GM23338 (cell line): Measurements from ENCODE around the gene GPR85. TPM values are rescaled to one million over a fixed set of nuclear protein-coding genes. Genes with fewer than 3 reads are reported as not detected.

Source experiments
- ATAC-seq: fragments of 200-7000 bp; cut with Tn5 transposase; 3 replicates; pipeline ENCODE4 v1.9.1; 2020
- DNase-seq: peaks from one replicate; pipeline ENCODE4 v3.0.0-alpha.2; 2015; ENCODE audit warnings: low spot score
- H2AFZ ChIP-seq: fragments of 200-600 bp; sonication (generic); 2 replicates; pipeline ENCODE4 v1.8.0; 2016; ENCODE audit warnings: antibody characterized with exemption, mild to moderate bottlenecking, moderate library complexity
- H3F3A ChIP-seq: fragments of 200-600 bp; sonication (generic); replicated peaks from 2 replicates; pipeline ENCODE4 v1.8.0; 2017; ENCODE audit warnings: antibody characterized with exemption, mixed run types, low read depth
- H3K27ac ChIP-seq: fragments of 200-600 bp; sonication (generic); 2 replicates; pipeline ENCODE4 v1.6.1; 2016; ENCODE audit warnings: low read depth
- H3K27me3 ChIP-seq: fragments of 200-600 bp; sonication (generic); 2 replicates; pipeline ENCODE4 v1.8.0; 2016; ENCODE audit warnings: mild to moderate bottlenecking, mixed run types, moderate library complexity; ENCODE audit not compliant: insufficient read depth
- H3K36me3 ChIP-seq: fragments of 200-600 bp; sonication (generic); 2 replicates; pipeline ENCODE4 v1.8.0; 2016; ENCODE audit warnings: mild to moderate bottlenecking; ENCODE audit not compliant: insufficient read depth
- H3K4me1 ChIP-seq: fragments of 200-600 bp; sonication (generic); 2 replicates; pipeline ENCODE4 v1.8.0; 2016; ENCODE audit warnings: mild to moderate bottlenecking, moderate library complexity; ENCODE audit not compliant: insufficient read depth
- H3K4me2 ChIP-seq: fragments of 200-600 bp; sonication (generic); 2 replicates; pipeline ENCODE4 v1.7.1; 2017; ENCODE audit warnings: mixed run types
- H3K4me3 ChIP-seq: fragments of 200-600 bp; sonication (generic); 2 replicates; pipeline ENCODE4 v1.6.1; 2016; ENCODE audit warnings: mixed run types
- H3K79me2 ChIP-seq: fragments of 200-600 bp; sonication (generic); replicated peaks from 2 replicates; pipeline ENCODE4 v1.8.0; 2017; ENCODE audit warnings: mild to moderate bottlenecking; ENCODE audit not compliant: insufficient read depth
- H3K9me2 ChIP-seq: fragments of 200-600 bp; sonication (generic); 2 replicates; pipeline ENCODE4 v1.8.0; 2017; ENCODE audit not compliant: insufficient read depth
- H4K20me1 ChIP-seq: fragments of 200-600 bp; sonication (generic); replicated peaks from 2 replicates; pipeline ENCODE4 v1.8.0; 2017; ENCODE audit warnings: mild to moderate bottlenecking; ENCODE audit not compliant: insufficient read depth
- H3K27ac Mint-ChIP-seq: 2 replicates; pipeline ENCODE4 v1.8.0; 2020; ENCODE audit warnings: inconsistent platforms, mild to moderate bottlenecking, moderate library complexity, mixed read lengths
- H3K27me3 Mint-ChIP-seq: 3 replicates; pipeline ENCODE4 v1.8.0; 2022; ENCODE audit warnings: low read depth, mild to moderate bottlenecking, moderate library complexity, mixed read lengths, inconsistent platforms; ENCODE audit not compliant: insufficient read depth, poor library complexity
- H3K36me3 Mint-ChIP-seq: 3 replicates; pipeline ENCODE4 v1.8.0; 2021; ENCODE audit warnings: low read depth, mild to moderate bottlenecking, inconsistent platforms, moderate library complexity, mixed read lengths
- H3K4me1 Mint-ChIP-seq: 3 replicates; pipeline ENCODE4 v1.8.0; 2020; ENCODE audit warnings: mild to moderate bottlenecking, inconsistent platforms, mixed read lengths
- H3K4me3 Mint-ChIP-seq: 3 replicates; pipeline ENCODE4 v1.8.0; 2021; ENCODE audit warnings: moderate library complexity, mild to moderate bottlenecking, inconsistent platforms, mixed read lengths
- H3K9me3 Mint-ChIP-seq: 3 replicates; pipeline ENCODE4 v1.8.0; 2020; ENCODE audit warnings: moderate library complexity, mild to moderate bottlenecking, inconsistent platforms, mixed read lengths
- CREB1 ChIP-seq: fragments of 250-450 bp; sonication (Bioruptor Pico); IDR thresholded peaks from 2 replicates; pipeline ENCODE4 v1.5.0; 2020; ENCODE audit warnings: low read depth, mild to moderate bottlenecking, moderate library complexity
- EZH2 ChIP-seq: fragments of 200-600 bp; sonication (generic); IDR thresholded peaks from one replicate; pipeline ENCODE4 v1.8.0; 2017; ENCODE audit warnings: antibody characterized with exemption, mild to moderate bottlenecking, low read depth; ENCODE audit not compliant: unreplicated experiment
- JUNB ChIP-seq: IDR thresholded peaks from one replicate; pipeline ENCODE4 v1.6.1; 2016; ENCODE audit warnings: antibody characterized with exemption; ENCODE audit not compliant: unreplicated experiment
- NANOG ChIP-seq: IDR thresholded peaks from 2 replicates; pipeline ENCODE4 v1.6.1; 2016; ENCODE audit warnings: antibody characterized with exemption, borderline replicate concordance
- STAT1 ChIP-seq: IDR thresholded peaks from one replicate; pipeline ENCODE4 v1.6.1; 2016; ENCODE audit warnings: antibody characterized with exemption; ENCODE audit not compliant: unreplicated experiment
- ZNF331 ChIP-seq: fragments of 250-450 bp; sonication (Bioruptor Pico); IDR thresholded peaks from 2 replicates; pipeline ENCODE4 v1.5.0; 2020; ENCODE audit warnings: low read depth, mild to moderate bottlenecking, moderate library complexity
- polyA plus RNA-seq: library from polyadenylated mRNA; unstranded; fragments of >200 nt; fragmentation: Nextera tagmentation; extraction: Ambion mirVana; gene quantifications from 2 replicates; pipeline ENCODE4 v1.2.1, GENCODE V29; 2016
- total RNA-seq: library from RNA; depleted of rRNA; stranded (reverse); fragments of >200 nt; shearing (Covaris generic); gene quantifications from 2 replicates; pipeline ENCODE4 v1.2.3, GENCODE V29; 2014
- TF ChIP-seq, protein P1 (sequence below): IDR thresholded peaks from one replicate; pipeline ENCODE4 v1.6.1; 2018; ENCODE audit warnings: antibody characterized with exemption; ENCODE audit not compliant: unreplicated experiment
- TF ChIP-seq, protein P2 (sequence below), 2 experiments: fragments of 200-600 bp in 1 of 2; sonication (generic) in 1 of 2; conservative IDR thresholded peaks; 2 replicates each; pipeline versions ENCODE4 v1.5.1 to v1.6.1; 2016 to 2017; ENCODE audit warnings: antibody characterized with exemption in 2 of 2, low read depth in 2 of 2, mild to moderate bottlenecking in 2 of 2, moderate library complexity in 1 of 2
- TF ChIP-seq, protein P3 (sequence below): fragments of 250-450 bp; sonication (Bioruptor Pico); IDR thresholded peaks from 2 replicates; pipeline ENCODE4 v1.5.0; 2020; ENCODE audit warnings: mild to moderate bottlenecking, moderate library complexity
- TF ChIP-seq, protein P4 (sequence below): IDR thresholded peaks from 2 replicates; pipeline ENCODE4 v1.6.1; 2016; ENCODE audit warnings: antibody characterized with exemption

Gene GPR85
- total and polyA plus RNA-seq, 2 experiments from 2014 or later, result 0.16 to 0.35 TPM

DNA sequence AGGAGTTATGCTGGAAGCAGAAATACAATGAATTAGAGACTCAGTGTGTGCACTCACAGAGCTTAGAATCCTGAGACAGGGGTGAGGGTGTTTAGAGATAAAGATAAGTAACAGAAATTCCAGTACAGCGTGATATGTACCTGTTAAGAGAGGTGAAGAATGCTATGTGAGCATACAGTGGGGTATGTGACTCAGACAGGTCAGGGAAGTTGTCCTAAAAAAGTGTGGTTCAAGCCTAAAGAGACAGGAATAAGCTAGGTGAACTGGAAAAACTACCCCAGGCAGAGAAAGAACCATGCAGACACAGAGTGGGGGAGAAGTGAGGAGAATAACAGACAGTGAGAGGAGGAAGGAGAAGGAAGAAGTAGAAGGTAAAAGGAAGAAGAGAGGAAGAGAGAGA, 23.1 kb upstream of the GPR85 start (continued):
- TF ChIP-seq CREB1 (CRISPR knock-in tag) (no peak), JUNB (no peak), ZNF331 (CRISPR knock-in tag) (no peak)
- TF ChIP-seq, protein P1, sequence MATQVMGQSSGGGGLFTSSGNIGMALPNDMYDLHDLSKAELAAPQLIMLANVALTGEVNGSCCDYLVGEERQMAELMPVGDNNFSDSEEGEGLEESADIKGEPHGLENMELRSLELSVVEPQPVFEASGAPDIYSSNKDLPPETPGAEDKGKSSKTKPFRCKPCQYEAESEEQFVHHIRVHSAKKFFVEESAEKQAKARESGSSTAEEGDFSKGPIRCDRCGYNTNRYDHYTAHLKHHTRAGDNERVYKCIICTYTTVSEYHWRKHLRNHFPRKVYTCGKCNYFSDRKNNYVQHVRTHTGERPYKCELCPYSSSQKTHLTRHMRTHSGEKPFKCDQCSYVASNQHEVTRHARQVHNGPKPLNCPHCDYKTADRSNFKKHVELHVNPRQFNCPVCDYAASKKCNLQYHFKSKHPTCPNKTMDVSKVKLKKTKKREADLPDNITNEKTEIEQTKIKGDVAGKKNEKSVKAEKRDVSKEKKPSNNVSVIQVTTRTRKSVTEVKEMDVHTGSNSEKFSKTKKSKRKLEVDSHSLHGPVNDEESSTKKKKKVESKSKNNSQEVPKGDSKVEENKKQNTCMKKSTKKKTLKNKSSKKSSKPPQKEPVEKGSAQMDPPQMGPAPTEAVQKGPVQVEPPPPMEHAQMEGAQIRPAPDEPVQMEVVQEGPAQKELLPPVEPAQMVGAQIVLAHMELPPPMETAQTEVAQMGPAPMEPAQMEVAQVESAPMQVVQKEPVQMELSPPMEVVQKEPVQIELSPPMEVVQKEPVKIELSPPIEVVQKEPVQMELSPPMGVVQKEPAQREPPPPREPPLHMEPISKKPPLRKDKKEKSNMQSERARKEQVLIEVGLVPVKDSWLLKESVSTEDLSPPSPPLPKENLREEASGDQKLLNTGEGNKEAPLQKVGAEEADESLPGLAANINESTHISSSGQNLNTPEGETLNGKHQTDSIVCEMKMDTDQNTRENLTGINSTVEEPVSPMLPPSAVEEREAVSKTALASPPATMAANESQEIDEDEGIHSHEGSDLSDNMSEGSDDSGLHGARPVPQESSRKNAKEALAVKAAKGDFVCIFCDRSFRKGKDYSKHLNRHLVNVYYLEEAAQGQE, result no peak

DNA sequence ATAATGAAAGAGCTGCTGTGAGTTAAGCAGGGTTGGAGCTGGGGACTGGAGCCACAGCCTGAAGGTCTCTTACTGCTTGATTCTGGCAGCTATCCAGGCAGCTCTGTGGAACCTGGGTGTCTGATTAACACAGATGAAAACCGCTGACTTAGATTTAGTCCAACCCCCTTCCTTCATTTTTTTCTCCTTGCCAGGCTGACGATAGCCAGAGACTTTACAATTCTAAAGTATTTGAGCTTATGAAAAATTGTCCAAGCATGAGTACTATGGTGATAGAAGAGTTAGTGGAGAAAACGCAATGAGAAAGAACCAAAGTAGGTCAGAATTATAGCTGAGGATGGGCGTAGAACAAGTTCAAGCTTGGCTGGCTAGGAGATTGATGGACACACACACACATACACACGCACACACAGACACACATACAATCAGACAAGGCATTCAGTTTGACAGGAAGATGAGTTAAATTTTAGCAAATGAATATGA, 13.5 kb upstream of the GPR85 start:
- Histone ChIP-seq H4K20me1 (no peaks in the 10 kb centered on the region), H3K4me3 (no peak overlapping the region), H3K79me2 (no peaks in the 10 kb centered on the region), H3K27ac (no peak overlapping the region), H3K4me1 (no peaks in the 10 kb centered on the region), H3K27me3 (no peaks in the 10 kb centered on the region), H3K4me2 (no peak overlapping the region), H3K36me3 (no peaks in the 10 kb centered on the region), H3F3A (no peaks in the 10 kb centered on the region), H3K9me2 (no peaks in the 10 kb centered on the region), H2AFZ (no peak overlapping the region)
- Mint-ChIP-seq H3K4me3 (no peak overlapping the region), H3K36me3 (no peaks in the 10 kb centered on the region), H3K9me3 (no peaks in the 10 kb centered on the region), H3K4me1 (peaks cover 7% of the 10 kb centered on the region; the same call in 2 of the 3 replicates), H3K27ac (no peak overlapping the region), H3K27me3 (no peaks in the 10 kb centered on the region)
- peak; percentile 48; the same call in 1 of the 3 replicates for ATAC-seq
- no peak for DNase-seq
- TF ChIP-seq, protein P2, sequence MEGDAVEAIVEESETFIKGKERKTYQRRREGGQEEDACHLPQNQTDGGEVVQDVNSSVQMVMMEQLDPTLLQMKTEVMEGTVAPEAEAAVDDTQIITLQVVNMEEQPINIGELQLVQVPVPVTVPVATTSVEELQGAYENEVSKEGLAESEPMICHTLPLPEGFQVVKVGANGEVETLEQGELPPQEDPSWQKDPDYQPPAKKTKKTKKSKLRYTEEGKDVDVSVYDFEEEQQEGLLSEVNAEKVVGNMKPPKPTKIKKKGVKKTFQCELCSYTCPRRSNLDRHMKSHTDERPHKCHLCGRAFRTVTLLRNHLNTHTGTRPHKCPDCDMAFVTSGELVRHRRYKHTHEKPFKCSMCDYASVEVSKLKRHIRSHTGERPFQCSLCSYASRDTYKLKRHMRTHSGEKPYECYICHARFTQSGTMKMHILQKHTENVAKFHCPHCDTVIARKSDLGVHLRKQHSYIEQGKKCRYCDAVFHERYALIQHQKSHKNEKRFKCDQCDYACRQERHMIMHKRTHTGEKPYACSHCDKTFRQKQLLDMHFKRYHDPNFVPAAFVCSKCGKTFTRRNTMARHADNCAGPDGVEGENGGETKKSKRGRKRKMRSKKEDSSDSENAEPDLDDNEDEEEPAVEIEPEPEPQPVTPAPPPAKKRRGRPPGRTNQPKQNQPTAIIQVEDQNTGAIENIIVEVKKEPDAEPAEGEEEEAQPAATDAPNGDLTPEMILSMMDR (conservative IDR thresholded peaks at IDR 0.05; ENCODE audit: low read depth in 2 of 2), result no peak
- TF ChIP-seq NANOG (no peak), EZH2 (no peak), STAT1 (no peak), JUNB (no peak)
- TF ChIP-seq, protein P3, sequence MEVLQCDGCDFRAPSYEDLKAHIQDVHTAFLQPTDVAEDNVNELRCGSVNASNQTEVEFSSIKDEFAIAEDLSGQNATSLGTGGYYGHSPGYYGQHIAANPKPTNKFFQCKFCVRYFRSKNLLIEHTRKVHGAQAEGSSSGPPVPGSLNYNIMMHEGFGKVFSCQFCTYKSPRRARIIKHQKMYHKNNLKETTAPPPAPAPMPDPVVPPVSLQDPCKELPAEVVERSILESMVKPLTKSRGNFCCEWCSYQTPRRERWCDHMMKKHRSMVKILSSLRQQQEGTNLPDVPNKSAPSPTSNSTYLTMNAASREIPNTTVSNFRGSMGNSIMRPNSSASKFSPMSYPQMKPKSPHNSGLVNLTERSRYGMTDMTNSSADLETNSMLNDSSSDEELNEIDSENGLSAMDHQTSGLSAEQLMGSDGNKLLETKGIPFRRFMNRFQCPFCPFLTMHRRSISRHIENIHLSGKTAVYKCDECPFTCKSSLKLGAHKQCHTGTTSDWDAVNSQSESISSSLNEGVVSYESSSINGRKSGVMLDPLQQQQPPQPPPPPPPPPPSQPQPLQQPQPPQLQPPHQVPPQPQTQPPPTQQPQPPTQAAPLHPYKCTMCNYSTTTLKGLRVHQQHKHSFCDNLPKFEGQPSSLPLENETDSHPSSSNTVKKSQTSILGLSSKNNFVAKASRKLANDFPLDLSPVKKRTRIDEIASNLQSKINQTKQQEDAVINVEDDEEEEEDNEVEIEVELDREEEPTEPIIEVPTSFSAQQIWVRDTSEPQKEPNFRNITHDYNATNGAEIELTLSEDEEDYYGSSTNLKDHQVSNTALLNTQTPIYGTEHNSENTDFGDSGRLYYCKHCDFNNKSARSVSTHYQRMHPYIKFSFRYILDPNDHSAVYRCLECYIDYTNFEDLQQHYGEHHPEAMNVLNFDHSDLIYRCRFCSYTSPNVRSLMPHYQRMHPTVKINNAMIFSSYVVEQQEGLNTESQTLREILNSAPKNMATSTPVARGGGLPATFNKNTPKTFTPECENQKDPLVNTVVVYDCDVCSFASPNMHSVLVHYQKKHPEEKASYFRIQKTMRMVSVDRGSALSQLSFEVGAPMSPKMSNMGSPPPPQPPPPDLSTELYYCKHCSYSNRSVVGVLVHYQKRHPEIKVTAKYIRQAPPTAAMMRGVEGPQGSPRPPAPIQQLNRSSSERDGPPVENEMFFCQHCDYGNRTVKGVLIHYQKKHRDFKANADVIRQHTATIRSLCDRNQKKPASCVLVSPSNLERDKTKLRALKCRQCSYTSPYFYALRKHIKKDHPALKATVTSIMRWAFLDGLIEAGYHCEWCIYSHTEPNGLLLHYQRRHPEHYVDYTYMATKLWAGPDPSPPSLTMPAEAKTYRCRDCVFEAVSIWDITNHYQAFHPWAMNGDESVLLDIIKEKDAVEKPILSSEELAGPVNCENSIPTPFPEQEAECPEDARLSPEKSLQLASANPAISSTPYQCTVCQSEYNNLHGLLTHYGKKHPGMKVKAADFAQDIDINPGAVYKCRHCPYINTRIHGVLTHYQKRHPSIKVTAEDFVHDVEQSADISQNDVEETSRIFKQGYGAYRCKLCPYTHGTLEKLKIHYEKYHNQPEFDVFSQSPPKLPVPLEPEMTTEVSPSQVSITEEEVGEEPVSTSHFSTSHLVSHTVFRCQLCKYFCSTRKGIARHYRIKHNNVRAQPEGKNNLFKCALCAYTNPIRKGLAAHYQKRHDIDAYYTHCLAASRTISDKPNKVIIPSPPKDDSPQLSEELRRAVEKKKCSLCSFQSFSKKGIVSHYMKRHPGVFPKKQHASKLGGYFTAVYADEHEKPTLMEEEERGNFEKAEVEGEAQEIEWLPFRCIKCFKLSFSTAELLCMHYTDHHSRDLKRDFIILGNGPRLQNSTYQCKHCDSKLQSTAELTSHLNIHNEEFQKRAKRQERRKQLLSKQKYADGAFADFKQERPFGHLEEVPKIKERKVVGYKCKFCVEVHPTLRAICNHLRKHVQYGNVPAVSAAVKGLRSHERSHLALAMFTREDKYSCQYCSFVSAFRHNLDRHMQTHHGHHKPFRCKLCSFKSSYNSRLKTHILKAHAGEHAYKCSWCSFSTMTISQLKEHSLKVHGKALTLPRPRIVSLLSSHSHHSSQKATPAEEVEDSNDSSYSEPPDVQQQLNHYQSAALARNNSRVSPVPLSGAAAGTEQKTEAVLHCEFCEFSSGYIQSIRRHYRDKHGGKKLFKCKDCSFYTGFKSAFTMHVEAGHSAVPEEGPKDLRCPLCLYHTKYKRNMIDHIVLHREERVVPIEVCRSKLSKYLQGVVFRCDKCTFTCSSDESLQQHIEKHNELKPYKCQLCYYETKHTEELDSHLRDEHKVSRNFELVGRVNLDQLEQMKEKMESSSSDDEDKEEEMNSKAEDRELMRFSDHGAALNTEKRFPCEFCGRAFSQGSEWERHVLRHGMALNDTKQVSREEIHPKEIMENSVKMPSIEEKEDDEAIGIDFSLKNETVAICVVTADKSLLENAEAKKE, result no peak
- TF ChIP-seq, protein P4, sequence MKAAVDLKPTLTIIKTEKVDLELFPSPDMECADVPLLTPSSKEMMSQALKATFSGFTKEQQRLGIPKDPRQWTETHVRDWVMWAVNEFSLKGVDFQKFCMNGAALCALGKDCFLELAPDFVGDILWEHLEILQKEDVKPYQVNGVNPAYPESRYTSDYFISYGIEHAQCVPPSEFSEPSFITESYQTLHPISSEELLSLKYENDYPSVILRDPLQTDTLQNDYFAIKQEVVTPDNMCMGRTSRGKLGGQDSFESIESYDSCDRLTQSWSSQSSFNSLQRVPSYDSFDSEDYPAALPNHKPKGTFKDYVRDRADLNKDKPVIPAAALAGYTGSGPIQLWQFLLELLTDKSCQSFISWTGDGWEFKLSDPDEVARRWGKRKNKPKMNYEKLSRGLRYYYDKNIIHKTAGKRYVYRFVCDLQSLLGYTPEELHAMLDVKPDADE, result no peak
